Left ventricle myocardium superior (tissue), 1 donor: Measurements from ENCODE around the gene THAP2. TPM values are rescaled to one million over a fixed set of nuclear protein-coding genes. Genes with fewer than 3 reads are reported as not detected.
"Not testable (repeated sequence)": the region's sequence is repeated elsewhere in the genome, so short reads cannot be mapped to it uniquely, and the experiment has no call there.

Experiments
- ATAC-seq: fragments of 200-7000 bp; cut with Tn5 transposase; one replicate; pipeline ENCODE4 v1.9.1; 2020; ENCODE audit warnings: mild to moderate bottlenecking, moderate library complexity
- DNase-seq: peaks from one replicate; pipeline ENCODE4 v3.0.0-alpha.2; 2020
- intact Hi-C: fragments of 100-400 bp; cut with micrococcal nuclease; formaldehyde crosslinking; loops from one replicate; pipeline ENCODE4 v1.11.0; 2022
- total RNA-seq: library from RNA; stranded (reverse); fragmentation: NEBNext Ultra II Directional; extraction: Animal tissue kit (Norgen Biotek cat#: 25700); gene quantifications from one replicate; pipeline ENCODE4 v1.2.1, GENCODE V29; 2021
- donor health status: DM: no; HTN: yes; CAD: no; lungs with severe emphysema.

THAP2 gene
- total RNA-seq, 1 donor from 2014 or later, result 10.7 TPM

DNA sequence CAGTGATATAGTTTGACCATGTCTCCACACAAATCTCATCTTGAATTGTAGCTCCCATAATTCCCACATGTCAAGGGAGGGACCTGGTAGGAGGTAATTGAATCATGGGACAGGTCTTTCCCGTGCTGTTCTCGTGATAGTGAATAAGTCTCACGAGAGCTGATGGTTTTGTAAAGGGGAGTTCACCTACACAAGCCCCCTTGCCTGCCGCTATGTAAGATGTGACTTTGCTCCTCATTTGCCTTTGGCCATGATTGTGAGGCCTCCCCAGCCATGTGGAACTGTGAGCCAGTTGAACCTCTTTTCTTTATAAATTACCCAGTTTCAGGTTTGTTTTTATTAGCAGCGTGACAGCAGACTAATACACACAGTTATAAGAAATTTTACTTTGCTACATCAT lies 29.6 kb downstream of the THAP2 start:
- intact Hi-C loops, ATAC-seq, DNase-seq: not testable (repeated sequence)

GRCh38 chr12:71694099-71694820 lies 30.2 kb downstream of the THAP2 start:
- peak; percentile 94 for ATAC-seq
- no peak for DNase-seq
- intact Hi-C loops, result no loop called here

- no peak for DNase-seq
- no peak for ATAC-seq
- intact Hi-C loops, result no loop called here
These were observed 31.7 kb downstream of the THAP2 start for GRCh38 chr12:71695782-71696181.

DNA sequence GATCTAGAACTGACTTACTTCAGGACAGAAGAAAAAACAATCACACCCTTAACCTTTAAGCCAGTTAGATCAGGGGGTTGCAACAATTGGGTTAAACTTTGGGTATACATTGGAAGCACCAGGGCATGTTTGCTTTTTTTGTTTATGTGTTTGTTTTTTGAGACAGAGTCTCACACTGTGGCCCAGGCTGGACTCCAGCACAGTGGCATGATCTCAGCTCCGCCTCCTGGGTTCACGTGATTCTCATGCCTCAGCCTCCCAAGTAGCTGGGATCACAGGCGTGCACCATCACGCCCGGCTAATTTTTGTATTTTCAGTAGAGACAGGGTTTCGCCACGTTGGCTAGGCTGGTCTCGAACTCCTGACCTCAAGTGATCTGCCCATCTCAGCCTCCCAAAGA lies 38.1 kb downstream of the THAP2 start:
- DNase-seq, intact Hi-C loops, ATAC-seq: not testable (repeated sequence)

DNA sequence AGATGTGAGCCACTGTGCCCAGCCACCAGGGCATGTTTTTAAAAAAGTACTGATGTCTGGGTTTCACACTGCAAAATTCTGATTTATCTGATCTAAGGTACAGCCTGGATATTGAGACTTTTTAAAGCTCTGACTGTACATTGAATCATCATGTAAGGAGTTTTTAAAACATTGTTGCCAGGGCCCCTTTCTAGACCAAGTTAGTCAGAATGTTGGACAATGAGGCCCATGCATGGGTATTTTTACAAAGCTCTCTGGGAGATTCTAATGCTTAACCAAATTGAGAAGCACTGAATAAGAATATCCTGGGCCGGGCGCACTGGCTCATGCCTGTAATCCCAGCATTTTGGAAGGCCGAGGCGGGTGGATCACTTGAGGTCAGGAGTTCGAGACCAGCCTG lies 38.5 kb downstream of the THAP2 start:
- DNase-seq (no peak), ATAC-seq (no peak)
- intact Hi-C loops, result no loop called here

GRCh38 chr12:71703206-71703605 lies 39.1 kb downstream of the THAP2 start:
- intact Hi-C loops, result no loop called here
- no peak for ATAC-seq
- no peak for DNase-seq

DNA sequence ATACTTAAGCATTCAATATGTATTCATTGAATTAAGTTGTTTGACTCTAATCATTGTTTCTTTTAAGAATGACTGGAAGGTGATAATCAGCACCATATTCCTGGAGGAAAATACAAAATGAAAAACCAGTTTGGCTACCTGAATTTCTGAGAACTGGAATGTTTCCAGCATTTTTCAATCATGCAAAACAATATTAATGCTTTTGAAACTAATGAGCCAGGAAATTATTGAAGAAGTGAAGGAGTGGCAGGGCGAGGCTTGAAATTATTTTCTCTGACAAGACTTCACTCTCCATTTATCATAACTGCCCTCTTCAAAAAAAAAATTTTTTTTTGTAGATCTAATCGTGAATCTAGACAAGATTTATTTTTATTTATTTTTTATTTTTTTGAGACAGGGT lies 40.8 kb downstream of the THAP2 start:
- intact Hi-C loops, result no loop called here
- ATAC-seq (no peak), DNase-seq (no peak)

- DNase-seq, result no peak
- no peak for ATAC-seq
- intact Hi-C loops, result no loop called here
These were observed 44.6 kb downstream of the THAP2 start for GRCh38 chr12:71708658-71709057.

DNA sequence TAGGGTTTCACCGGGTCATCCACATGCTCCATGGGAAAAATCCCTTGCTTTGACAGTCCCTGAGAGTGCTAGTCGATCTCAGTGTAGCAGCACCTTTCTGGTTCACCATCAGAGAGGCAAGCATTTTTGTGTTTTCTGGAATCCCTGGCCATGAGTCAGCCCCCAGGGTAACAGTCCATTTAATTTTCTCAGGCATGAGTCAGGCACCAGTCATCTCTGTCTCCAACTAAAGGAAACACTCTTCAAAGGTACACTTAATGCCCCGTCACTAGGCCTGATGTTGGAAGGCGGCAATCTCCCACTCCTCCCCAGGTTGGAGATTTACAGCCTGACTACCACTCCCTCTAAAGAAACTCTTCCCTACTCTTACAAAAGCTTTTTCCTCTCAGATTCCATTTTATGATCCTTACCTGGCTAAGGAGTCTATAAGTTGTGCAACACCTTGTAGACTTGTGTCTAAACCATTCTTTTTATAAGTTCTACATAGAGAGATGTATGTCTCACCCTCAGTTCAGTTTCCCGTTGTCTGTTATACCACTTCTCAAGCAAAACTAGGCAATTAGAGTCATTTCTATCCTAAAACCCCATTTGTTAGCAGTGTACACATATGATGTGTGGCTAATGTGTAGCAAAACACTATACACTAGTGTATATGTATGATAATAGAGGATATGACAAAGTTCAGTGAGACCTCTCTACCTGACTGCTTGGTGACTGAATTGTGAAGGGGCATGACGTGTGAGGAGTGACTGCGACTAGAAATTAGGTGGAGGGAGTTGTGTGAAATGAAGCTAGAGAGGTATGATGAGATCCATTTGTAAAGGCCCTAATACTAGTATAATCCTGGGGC lies 46.4 kb downstream of the THAP2 start:
- DNase-seq (no peak), ATAC-seq (no peak)
- intact Hi-C loops, result no loop called here

DNA sequence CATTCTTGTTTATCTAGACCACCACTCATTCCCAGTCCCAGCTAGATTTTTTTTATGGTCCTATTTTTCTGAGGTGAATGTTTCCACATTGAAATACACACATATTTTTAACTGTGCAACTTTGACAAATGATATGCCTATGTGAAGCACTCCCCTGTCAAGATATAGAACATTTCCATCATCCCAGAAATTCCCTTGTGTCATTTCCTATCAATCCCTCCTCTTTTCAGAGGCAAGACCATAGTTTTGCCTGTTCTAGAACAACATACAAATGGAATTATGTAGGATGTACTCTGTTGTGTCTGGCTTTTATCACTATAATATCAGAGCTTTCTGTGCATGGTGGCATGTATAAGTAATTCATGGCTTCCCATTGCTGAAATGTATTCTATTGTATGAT lies 54.5 kb downstream of the THAP2 start:
- DNase-seq, result no peak
- intact Hi-C loops, result no loop called here
- ATAC-seq, result no peak

DNA sequence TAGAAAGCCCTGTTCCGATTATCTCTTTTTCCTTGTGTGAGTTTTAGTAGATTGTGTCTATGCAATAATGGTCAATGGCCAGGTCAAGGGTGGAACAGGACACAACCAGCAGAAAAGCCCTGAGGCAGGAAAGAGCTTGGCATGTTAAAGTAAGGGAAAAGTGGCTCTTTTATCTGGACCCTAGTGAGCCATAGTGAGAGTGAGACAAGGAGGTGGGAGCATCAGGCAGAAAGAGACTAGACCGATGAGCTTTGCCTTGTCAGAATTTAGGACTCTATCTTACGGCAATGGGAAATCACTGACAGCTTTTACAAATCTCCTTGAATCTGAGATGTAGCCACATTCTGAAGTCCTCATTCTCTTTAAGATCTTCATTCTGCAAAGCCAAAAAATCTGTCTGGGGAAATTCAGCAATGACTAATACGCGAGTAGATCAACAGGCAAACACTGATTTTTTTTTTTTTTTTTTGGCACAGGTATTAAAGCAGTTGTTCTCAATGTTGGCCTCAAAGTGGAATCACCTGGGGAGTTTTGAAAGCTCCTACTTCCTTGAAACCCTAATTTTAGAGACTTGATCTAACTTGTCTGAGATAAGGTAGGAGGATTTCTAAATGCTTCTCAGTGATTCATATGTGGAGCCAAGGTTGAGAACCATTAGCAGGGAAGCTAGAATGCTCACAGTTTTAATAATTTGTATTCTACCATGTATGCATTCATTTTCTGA lies 55.7 kb downstream of the THAP2 start:
- DNase-seq (no peak), ATAC-seq (no peak)
- intact Hi-C loops, result no loop called here

- DNase-seq (no peak), ATAC-seq (peak; percentile 94)
- intact Hi-C loops, result no loop called here
These were observed 57.8 kb downstream of the THAP2 start for GRCh38 chr12:71721783-71722505.

DNA sequence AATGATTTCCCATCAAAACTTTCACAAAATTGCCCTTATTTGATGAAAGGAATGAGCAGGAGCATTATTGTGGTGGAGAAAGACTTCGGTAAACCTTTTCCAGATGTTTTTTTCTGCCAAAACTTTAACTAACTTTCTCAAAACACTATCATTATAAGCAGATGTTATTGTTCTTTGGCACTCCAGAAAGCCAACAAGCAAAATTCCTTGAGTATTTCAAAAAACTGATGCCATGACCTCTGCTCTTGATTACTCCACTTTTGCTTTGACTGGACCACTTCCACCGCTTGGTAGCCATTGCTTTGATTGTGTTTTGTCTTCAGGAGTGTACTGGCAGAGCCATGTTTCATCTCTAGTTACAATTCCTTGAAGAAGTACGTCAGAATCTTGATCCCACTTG lies 60.9 kb downstream of the THAP2 start:
- intact Hi-C loops, result no loop called here
- ATAC-seq (no peak), DNase-seq (no peak)

DNA sequence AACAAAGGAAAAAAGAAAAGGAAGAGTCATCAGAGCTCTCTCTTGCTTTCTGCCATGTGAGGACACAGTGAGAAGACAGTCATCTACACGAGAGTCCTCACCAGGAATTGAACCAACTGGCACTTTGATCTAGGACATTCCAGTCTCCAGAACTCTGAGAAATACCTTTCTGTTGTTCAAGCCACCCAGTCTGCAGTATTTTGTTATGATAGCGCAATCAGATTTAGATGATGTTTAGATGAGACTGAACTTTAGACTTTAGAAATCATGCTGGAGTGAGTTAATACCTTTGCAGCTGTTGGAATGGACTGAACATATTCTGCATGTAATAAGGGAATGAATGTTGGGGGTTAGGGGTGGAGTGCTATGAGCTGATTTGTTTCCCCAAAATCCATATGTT lies 62.4 kb downstream of the THAP2 start:
- intact Hi-C loops, result no loop called here
- no peak for DNase-seq
- ATAC-seq, result no peak

GRCh38 chr12:71727958-71728357 lies 63.9 kb downstream of the THAP2 start:
- intact Hi-C loops, result no loop called here
- DNase-seq (no peak), ATAC-seq (no peak)

Other genes with a start within 250 kb of the THAP2 start
- not detected for gene LGR5, start 224.5 kb upstream of the THAP2 start, total RNA-seq
- gene ZFC3H1, start 453 bp upstream of the THAP2 start, total RNA-seq, result 15.3 TPM
- gene TMEM19, start 21.8 kb downstream of the THAP2 start, total RNA-seq, result 30.9 TPM
- 169 TPM for gene RAB21, start 90.6 kb downstream of the THAP2 start, total RNA-seq
- gene TBC1D15, start 175.5 kb downstream of the THAP2 start, total RNA-seq, result 27.8 TPM